GM12878 (cell line): ENCODE results near the gene PARP11. TPM values are rescaled to one million over a fixed set of nuclear protein-coding genes. Genes with fewer than 3 reads are reported as not detected.

Experiments used
- ATAC-seq: fragments of 200-7000 bp; cut with Tn5 transposase; 3 replicates; pipeline ENCODE4 v1.9.1; 2020; ENCODE audit warnings: mild to moderate bottlenecking, moderate library complexity
- BruUV-seq: library from RNA; stranded (reverse); fragments of 400-500 nt; replicated peaks from 2 replicates; lab custom pipeline; 2021; lab: Mats Ljungman, UMichigan
- CTCF ChIA-PET: fragments of 300-600 bp; sonication (Branson Sonifier 250); formaldehyde crosslinking; extraction: SDS; loops from one replicate; lab custom pipeline; 2021; ENCODE audit warnings: inconsistent platforms; lab: Yijun Ruan, JAX
- POLR2A ChIA-PET: fragments of 350-600 bp; formaldehyde crosslinking; extraction: SDS; loops from one replicate; lab custom pipeline; 2021; ENCODE audit warnings: inconsistent platforms; lab: Charles Lee
- RAD21 ChIA-PET: fragments of 300-600 bp; sonication (Branson Sonifier 250); formaldehyde crosslinking; loops from one replicate; lab custom pipeline; 2023; ENCODE audit warnings: antibody characterized with exemption; ENCODE audit not compliant: unreplicated experiment; lab: Charles Lee
- SMC1A ChIA-PET: fragments of 300-600 bp; sonication (Branson Sonifier 250); formaldehyde crosslinking; loops from one replicate; lab custom pipeline; 2023; ENCODE audit not compliant: unreplicated experiment, uncharacterized antibody; lab: Charles Lee
- DNase-seq: peaks from one replicate; pipeline ENCODE4 v3.0.0-alpha.2; 2011; ENCODE audit warnings: low read depth, low spot score
- FAIRE-seq: peaks from 3 replicates; lab custom pipeline; 2011; peaks lifted over from hg19 to GRCh38; lab: Jason Lieb, UNC
- H2AFZ ChIP-seq: 2 replicates; pipeline ENCODE4 v1.6.0; 2011; ENCODE audit warnings: low read depth, low read length, control low read depth; ENCODE audit not compliant: control insufficient read depth
- H3K27ac ChIP-seq: 2 replicates; pipeline ENCODE4 v1.5.1; 2011; ENCODE audit warnings: control low read depth; ENCODE audit not compliant: control insufficient read depth, insufficient read depth
- H3K27me3 ChIP-seq, 2 experiments: replicated peaks in 1 of 2; 2 replicates each; pipeline versions ENCODE4 v1.6.0 to v1.6.1; 2011; ENCODE audit warnings: low read length in 1 of 2; ENCODE audit not compliant: control insufficient read depth in 2 of 2, insufficient read depth in 2 of 2
- H3K36me3 ChIP-seq, 2 experiments: 2 replicates each; pipeline ENCODE4 v1.5.1; 2011; ENCODE audit warnings: low read length in 1 of 2; ENCODE audit not compliant: control insufficient read depth in 2 of 2, insufficient read depth in 2 of 2
- H3K4me1 ChIP-seq: 2 replicates; pipeline ENCODE4 v1.6.1; 2011; ENCODE audit warnings: mild to moderate bottlenecking, low read length, moderate library complexity, mixed read lengths; ENCODE audit not compliant: control insufficient read depth, insufficient read depth
- H3K4me2 ChIP-seq: 2 replicates; pipeline ENCODE4 v1.6.0; 2011; ENCODE audit warnings: control low read depth; ENCODE audit not compliant: control insufficient read depth, insufficient read depth
- H3K4me3 ChIP-seq: fragments of 200-600 bp; sonication (generic); 2 replicates; pipeline ENCODE4 v1.5.1; 2016
- H3K79me2 ChIP-seq: 2 replicates; pipeline ENCODE4 v1.6.0; 2011; ENCODE audit warnings: low read length; ENCODE audit not compliant: control insufficient read depth, insufficient read depth
- H3K9ac ChIP-seq: 2 replicates; pipeline ENCODE4 v1.8.0; 2011; ENCODE audit warnings: low read length, control low read depth, mixed read lengths; ENCODE audit not compliant: control insufficient read depth, insufficient read depth
- H3K9me3 ChIP-seq: replicated peaks from 3 replicates; pipeline ENCODE4 v1.5.1; 2011; ENCODE audit warnings: mild to moderate bottlenecking, low read length; ENCODE audit not compliant: control insufficient read depth, insufficient read depth
- H4K20me1 ChIP-seq: 2 replicates; pipeline ENCODE4 v1.6.0; 2011; ENCODE audit not compliant: control insufficient read depth, insufficient read depth
- BCL11A ChIP-seq: IDR thresholded peaks from 2 replicates; pipeline ENCODE4 v1.6.1; 2011; ENCODE audit warnings: low read depth, low read length
- CHD2 ChIP-seq: IDR thresholded peaks from 2 replicates; pipeline ENCODE4 v1.6.1; 2011; ENCODE audit warnings: low read depth, low read length, improper control_type of control experiment, borderline replicate concordance
- MEF2A ChIP-seq: IDR thresholded peaks from 2 replicates; pipeline ENCODE4 v1.6.1; 2011; ENCODE audit warnings: low read depth, mild to moderate bottlenecking, low read length, moderate library complexity; ENCODE audit not compliant: insufficient read depth
- MTA2 ChIP-seq: fragments of 450-650 bp; IDR thresholded peaks from 2 replicates; pipeline ENCODE4 v1.6.1; 2016; ENCODE audit warnings: low read depth, mild to moderate bottlenecking, moderate library complexity
- NFIC ChIP-seq: IDR thresholded peaks from 2 replicates; pipeline ENCODE4 v1.6.1; 2012; ENCODE audit warnings: low read depth, mild to moderate bottlenecking, inconsistent platforms, low read length, moderate library complexity
- PAX8 ChIP-seq: fragments of 450-650 bp; IDR thresholded peaks from 2 replicates; pipeline ENCODE4 v1.6.1; 2017; ENCODE audit warnings: mild to moderate bottlenecking, moderate library complexity
- POLR2AphosphoS2 ChIP-seq: IDR thresholded peaks from 2 replicates; pipeline ENCODE4 v1.6.1; 2011; ENCODE audit warnings: low read depth, mild to moderate bottlenecking, low read length, improper control_type of control experiment, moderate library complexity
- POLR2AphosphoS5 ChIP-seq: IDR thresholded peaks from 2 replicates; pipeline ENCODE4 v1.6.1; 2011; ENCODE audit warnings: mild to moderate bottlenecking, low read length, inconsistent platforms
- SPI1 ChIP-seq: IDR thresholded peaks from 2 replicates; pipeline ENCODE4 v1.6.1; 2011; ENCODE audit warnings: low read depth, mild to moderate bottlenecking, low read length, moderate library complexity, borderline replicate concordance; ENCODE audit not compliant: insufficient read depth
- SUPT20H ChIP-seq: IDR thresholded peaks from 2 replicates; pipeline ENCODE4 v1.6.1; 2011; ENCODE audit warnings: low read depth, mild to moderate bottlenecking, low read length, moderate library complexity, borderline replicate concordance; ENCODE audit not compliant: control insufficient read depth
- ZNF217 ChIP-seq: fragments of 450-650 bp; IDR thresholded peaks from 2 replicates; pipeline ENCODE4 v1.6.1; 2017; ENCODE audit warnings: antibody characterized with exemption, mild to moderate bottlenecking
- WGBS: methylation state at CpG from one replicate; pipeline ENCODE4 v1.1.6; 2016; ENCODE audit warnings: low lambda C conversion rate; ENCODE audit not compliant: insufficient replicate concordance, insufficient coverage; ENCODE audit errors: missing lambda C conversion rate; 5-methylcytosine and 5-hydroxymethylcytosine counted together
- in situ Hi-C: fragments of 300-500 bp; cut with MboI; formaldehyde crosslinking; loops from 9 replicates; pipeline ENCODE4 v1.14.3; 2018; ENCODE audit warnings: mixed read lengths
- intact Hi-C: fragments of 100-400 bp; cut with micrococcal nuclease; formaldehyde crosslinking; loops from one replicate; pipeline ENCODE4 v1.14.2; 2022; ENCODE audit not compliant: unreplicated experiment
- polyA plus RNA-seq, 11 experiments: library from polyadenylated mRNA; depleted of rRNA in 4 of 11; unstranded in 6 of 11; stranded (reverse) in 5 of 11; fragments of >200 nt; fragmentation: Nextera tagmentation in 4 of 11; fragmentation: Illumina TruSeq in 1 of 11; extraction: Ambion mirVana in 4 of 11; extraction: Trizol in 1 of 11; gene quantifications; 1 replicate in 1 of 11; 2 replicates in 10 of 11; pipeline versions ENCODE4 v1.2.1 to v1.2.3, GENCODE V29; 2011 to 2016; ENCODE audit warnings: inconsistent platforms in 2 of 11, missing spikeins in 2 of 11, low read depth in 1 of 11
- total RNA-seq, 4 experiments: library from RNA; depleted of rRNA in 3 of 4; stranded (reverse); fragments of >200 nt in 3 of 4; fragmentation: Illumina TruSeq in 1 of 4; extraction: Trizol in 1 of 4; gene quantifications; 2 replicates each; pipeline versions ENCODE4 v1.2.1 to v1.2.3, GENCODE V29; 2013 to 2021
- TF ChIP-seq, protein P1 (sequence below): fragments of 450-650 bp; IDR thresholded peaks from 2 replicates; pipeline ENCODE4 v1.6.1; 2018; ENCODE audit warnings: borderline replicate concordance, mild to moderate bottlenecking; ENCODE audit not compliant: partially characterized antibody
- TF ChIP-seq, protein P2 (sequence below): fragments of 450-650 bp; IDR thresholded peaks from 2 replicates; pipeline ENCODE4 v1.6.1; 2017; ENCODE audit warnings: low read depth, mild to moderate bottlenecking, moderate library complexity
- TF ChIP-seq, protein P3 (sequence below), 3 experiments: IDR thresholded peaks in 2 of 3; conservative IDR thresholded peaks in 1 of 3; 2 replicates each; pipeline ENCODE4 v1.5.1; 2011; ENCODE audit warnings: low read depth in 3 of 3, low read length in 3 of 3, mild to moderate bottlenecking in 3 of 3, control low read depth in 2 of 3, moderate library complexity in 2 of 3, inconsistent platforms in 1 of 3, mixed read lengths in 1 of 3; ENCODE audit not compliant: control insufficient read depth in 2 of 3, insufficient read depth in 1 of 3; ENCODE audit errors: extremely low read depth in 1 of 3

The PARP11 gene
- total and polyA plus RNA-seq, 10 of the 15 experiments (the other 5 are each of a cell fraction or from before 2014, with no cell fraction given): 3.0 to 14.1 (median 6.3) TPM

DNA sequence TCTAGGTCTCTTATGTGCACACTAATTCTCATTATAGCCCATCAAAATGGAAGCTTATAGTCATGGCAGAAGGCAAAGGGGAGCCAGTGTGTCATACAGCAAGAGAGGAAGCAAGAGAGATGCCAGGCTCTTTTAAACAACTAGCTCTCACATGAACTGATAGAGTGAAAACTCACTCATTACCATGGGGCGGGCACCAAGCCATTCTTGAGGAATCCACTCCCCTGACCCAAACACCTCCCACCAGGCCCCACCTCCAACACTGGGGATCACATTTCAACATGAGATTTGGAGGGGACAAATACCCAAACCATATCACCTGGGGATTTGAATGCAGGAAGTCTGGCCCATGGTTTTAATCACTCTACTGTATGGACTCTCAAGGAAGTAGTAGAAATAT, 83.4 kb downstream of the PARP11 start (continued):
- TF ChIP-seq, protein P1, sequence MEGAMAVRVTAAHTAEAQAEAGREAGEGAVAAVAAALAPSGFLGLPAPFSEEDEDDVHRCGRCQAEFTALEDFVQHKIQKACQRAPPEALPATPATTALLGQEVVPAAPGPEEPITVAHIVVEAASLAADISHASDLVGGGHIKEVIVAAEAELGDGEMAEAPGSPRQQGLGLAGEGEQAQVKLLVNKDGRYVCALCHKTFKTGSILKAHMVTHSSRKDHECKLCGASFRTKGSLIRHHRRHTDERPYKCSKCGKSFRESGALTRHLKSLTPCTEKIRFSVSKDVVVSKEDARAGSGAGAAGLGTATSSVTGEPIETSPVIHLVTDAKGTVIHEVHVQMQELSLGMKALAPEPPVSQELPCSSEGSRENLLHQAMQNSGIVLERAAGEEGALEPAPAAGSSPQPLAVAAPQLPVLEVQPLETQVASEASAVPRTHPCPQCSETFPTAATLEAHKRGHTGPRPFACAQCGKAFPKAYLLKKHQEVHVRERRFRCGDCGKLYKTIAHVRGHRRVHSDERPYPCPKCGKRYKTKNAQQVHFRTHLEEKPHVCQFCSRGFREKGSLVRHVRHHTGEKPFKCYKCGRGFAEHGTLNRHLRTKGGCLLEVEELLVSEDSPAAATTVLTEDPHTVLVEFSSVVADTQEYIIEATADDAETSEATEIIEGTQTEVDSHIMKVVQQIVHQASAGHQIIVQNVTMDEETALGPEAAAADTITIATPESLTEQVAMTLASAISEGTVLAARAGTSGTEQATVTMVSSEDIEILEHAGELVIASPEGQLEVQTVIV: no peak
- TF ChIP-seq ZNF217: no peak
- no peak for TF ChIP-seq MTA2
- TF ChIP-seq, protein P2, sequence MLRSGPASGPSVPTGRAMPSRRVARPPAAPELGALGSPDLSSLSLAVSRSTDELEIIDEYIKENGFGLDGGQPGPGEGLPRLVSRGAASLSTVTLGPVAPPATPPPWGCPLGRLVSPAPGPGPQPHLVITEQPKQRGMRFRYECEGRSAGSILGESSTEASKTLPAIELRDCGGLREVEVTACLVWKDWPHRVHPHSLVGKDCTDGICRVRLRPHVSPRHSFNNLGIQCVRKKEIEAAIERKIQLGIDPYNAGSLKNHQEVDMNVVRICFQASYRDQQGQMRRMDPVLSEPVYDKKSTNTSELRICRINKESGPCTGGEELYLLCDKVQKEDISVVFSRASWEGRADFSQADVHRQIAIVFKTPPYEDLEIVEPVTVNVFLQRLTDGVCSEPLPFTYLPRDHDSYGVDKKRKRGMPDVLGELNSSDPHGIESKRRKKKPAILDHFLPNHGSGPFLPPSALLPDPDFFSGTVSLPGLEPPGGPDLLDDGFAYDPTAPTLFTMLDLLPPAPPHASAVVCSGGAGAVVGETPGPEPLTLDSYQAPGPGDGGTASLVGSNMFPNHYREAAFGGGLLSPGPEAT: no peak

DNA sequence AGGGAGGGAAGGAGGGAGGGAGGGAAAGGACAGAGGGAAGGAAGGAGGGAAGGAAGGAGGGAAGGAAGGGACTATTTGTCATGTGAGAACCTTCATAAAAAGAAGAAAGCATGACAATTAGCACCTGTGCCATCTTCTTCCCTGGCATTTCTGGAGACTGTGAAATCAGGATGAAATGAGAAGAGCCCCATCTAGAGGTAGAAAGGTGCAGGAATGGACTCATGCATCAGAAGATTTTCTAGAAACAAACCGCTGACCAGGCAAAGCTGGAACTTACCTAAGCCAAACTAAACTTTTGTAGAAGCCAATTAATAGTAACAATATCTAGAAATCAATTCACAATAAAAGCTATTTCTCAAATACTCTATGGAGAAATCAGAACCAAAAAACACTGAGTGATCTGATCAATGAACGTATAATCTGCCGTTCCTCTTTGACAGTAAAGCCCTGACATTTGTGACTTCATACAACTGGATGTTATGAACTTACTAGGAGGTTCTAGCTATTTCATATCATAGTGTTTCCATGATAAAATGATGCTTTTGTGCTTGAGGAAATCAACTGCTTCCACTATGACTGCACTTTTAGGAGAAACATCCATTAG, 95.9 kb downstream of the PARP11 start:
- intact Hi-C loops: loop anchor here (1.0 to 5.0 kb wide), 2 partner anchors 120 to 477 kb away; no protein-coding TSS in a partner anchor
- Histone ChIP-seq H3K4me1 (no peaks in the 10 kb centered on the region), H3K27ac (no peak overlapping the region), H3K27me3 (no peaks in the 10 kb centered on the region), H4K20me1 (no peaks in the 10 kb centered on the region), H2AFZ (no peak overlapping the region), H3K79me2 (no peaks in the 10 kb centered on the region), H3K4me2 (no peak overlapping the region), H3K9me3 (no peaks in the 10 kb centered on the region; the same call in 2 of the 3 replicates), H3K9ac (no peak overlapping the region), H3K4me3 (no peak overlapping the region), H3K36me3 (no peaks in the 10 kb centered on the region)
- BruUV-seq: no TSS peak
- ChIA-PET RAD21 (interaction anchor here (0.9 to 2.7 kb wide), 4 partner anchors 23 to 477 kb away, joined by 3 to 17 read pairs (median 3); no protein-coding TSS in a partner anchor), CTCF (interaction anchor here (0.6 to 2.1 kb wide), 25 partner anchors 9 to 501 kb away, joined by 3 to 25 read pairs (median 4); no protein-coding TSS in a partner anchor), POLR2A (no interaction called here), SMC1A (interaction anchor here (1.1 to 2.5 kb wide), 4 partner anchors 28 to 477 kb away, joined by 3 to 17 read pairs (median 4); no protein-coding TSS in a partner anchor)
- FAIRE-seq (peak; percentile 71), DNase-seq (no peak), ATAC-seq (peak; percentile 69; the same call in 2 of the 3 replicates)
- 67% methylated on average over 3 of the region's 3 CpGs for WGBS
- in situ Hi-C loops: loop anchor here (10.0 kb wide), 1 partner anchor 483 kb away; no protein-coding TSS in a partner anchor
- TF ChIP-seq, protein P3, sequence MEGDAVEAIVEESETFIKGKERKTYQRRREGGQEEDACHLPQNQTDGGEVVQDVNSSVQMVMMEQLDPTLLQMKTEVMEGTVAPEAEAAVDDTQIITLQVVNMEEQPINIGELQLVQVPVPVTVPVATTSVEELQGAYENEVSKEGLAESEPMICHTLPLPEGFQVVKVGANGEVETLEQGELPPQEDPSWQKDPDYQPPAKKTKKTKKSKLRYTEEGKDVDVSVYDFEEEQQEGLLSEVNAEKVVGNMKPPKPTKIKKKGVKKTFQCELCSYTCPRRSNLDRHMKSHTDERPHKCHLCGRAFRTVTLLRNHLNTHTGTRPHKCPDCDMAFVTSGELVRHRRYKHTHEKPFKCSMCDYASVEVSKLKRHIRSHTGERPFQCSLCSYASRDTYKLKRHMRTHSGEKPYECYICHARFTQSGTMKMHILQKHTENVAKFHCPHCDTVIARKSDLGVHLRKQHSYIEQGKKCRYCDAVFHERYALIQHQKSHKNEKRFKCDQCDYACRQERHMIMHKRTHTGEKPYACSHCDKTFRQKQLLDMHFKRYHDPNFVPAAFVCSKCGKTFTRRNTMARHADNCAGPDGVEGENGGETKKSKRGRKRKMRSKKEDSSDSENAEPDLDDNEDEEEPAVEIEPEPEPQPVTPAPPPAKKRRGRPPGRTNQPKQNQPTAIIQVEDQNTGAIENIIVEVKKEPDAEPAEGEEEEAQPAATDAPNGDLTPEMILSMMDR (IDR thresholded peaks at IDR 0.05 in 2 of 3, conservative IDR thresholded peaks at IDR 0.05 in 1 of 3; ENCODE audit: control insufficient read depth in 2 of 3, extremely low read depth in 1 of 3, insufficient read depth in 1 of 3, low read depth in 3 of 3, low read length in 3 of 3): peak; percentile 56 to 72 (median 65); a peak in 5 of 6 replicates
- no peak for TF ChIP-seq ZNF217
- no peak for TF ChIP-seq POLR2AphosphoS5
- no peak for TF ChIP-seq NFIC
- TF ChIP-seq MEF2A: no peak
- TF ChIP-seq PAX8: no peak
- no peak for TF ChIP-seq POLR2AphosphoS2
- no peak for TF ChIP-seq CHD2
- TF ChIP-seq SUPT20H: no peak
- TF ChIP-seq SPI1: no peak
- TF ChIP-seq BCL11A: no peak
